ENCODE data around the gene SLC1A1.
A peak's percentile ranks its signal among the peaks of the same experiment; 100 is the strongest.
"Not testable (repeated sequence)": the region's sequence is repeated elsewhere in the genome, so short reads cannot be mapped to it uniquely, and the experiment has no call there.

The SLC1A1 gene

DNA sequence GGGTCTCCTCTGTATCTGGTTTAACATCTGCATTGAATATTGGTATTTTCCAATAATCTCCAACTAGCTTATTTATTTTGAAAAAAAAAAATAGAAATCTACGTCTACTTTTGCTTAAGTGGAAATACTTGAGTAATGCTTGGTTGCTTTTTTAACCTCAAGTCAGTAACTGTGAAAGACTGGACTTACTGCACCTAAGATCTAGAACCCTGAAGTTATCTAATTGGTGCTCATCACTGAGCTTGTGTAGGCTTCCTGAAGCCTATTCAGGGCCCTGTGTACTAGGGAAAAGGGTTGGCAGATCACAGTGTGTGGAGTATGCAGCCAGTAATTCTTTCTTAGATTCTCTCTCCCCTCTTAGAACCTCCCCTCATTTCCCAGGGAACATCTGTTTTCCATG, 16.2 kb downstream of the SLC1A1 start:
- no peak for DNase-seq (ENCODE audit: low read depth in 2 of 2)

DNA sequence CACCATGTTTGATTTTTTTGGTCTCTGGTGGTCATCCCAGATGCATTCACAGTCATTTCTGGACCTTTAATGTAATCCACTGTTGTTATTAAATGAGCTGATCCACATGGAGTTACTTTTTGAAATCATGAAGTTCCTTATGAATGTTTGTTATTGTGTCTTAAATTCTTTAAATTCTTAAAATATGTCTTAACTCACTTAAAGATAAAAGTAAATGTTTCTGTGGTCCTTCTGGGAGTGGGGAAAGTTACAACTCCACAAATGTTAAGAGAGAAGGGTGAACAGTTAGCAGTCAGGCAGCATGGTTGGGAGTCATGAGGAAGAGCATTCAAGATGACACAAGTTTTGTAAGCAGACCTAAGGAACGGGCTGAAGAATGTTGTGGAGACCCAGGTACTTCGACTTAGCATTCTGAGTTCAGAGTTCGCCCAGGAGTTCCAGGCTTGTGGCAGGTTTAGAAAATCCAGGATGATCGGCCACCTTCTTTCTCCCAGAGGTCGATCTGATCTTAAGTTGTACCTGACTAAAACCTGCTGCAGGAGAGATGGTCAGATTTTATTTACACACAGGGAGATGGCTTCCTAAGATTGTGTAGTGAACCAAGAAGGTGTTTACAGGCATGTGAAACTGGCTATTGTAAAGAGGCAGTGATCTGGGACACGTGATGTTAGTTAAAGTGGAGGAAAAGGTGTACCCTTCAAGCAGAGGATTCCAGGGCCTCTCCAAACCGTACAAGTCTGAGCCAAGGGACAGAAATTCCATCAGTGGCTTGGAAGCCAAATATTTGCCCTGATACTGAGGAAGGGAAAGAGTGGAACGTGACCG, 17.2 kb downstream of the SLC1A1 start:
- DNase-seq (ENCODE audit: low read depth in 2 of 2) = no peak

DNA sequence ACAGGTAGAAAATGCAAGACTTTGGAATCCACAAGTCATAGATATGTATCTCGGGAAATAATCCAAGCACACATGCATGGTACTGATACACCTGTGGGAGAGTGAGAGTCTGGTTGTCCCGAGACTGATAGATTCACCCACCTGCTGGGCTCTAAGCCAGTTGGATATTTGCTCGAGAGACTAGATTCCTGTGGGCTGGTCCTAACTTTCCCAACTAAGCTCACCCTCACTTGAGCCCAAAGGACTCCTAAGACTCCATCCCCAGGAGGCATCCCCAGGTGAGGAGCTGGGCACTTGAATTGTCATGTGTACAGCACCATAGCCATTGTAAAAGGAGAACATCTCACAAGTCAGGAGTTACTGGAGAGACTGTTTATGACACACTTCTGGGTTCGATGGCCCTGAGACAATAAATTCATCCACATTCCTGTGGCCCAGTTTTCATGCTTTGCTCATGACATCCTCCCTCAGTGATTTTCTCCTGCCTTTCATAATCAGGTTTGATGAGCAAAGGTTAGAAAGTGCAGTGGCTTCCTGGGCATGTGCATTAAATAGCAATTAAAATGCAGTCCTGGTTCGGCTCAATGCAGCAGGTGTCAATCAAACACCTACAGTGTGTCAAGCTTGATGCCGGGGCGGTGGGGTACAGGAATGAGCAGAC, 18.1 kb downstream of the SLC1A1 start:
- no peak for DNase-seq (ENCODE audit: low read depth in 2 of 2)

DNA sequence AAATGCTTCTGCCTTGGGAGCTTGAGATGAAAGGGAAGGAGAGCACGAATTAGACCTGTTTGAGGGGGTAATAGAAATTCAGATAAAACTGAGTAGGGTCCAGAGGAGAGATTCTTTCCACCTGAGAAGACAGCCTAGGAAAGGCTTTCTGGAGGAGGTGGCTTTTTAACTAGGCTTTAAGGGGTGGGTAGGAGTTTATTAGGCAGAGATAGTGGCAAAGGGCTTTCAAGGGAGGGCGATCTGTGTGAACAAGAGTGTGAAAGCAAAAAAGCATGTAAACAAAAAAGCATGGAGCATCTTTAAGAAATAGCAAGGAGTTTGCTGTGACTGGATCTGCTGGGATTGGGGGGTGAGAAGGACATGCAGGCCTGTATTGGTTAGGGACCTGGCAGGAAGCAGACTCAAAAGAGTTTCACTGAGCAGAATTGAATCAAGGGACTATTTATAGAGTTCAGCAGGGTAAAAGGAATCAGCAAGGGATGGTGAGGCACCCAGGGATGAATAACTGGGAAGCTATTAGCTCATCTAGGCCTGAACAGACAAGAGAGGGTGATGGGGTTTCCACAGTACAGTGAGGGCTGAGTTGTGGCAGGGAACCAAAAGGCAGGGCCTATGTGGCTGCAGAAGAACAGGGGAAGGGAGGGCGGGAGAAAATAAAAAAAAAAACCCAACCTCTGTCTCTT, 18.8 kb downstream of the SLC1A1 start:
- DNase-seq (ENCODE audit: low read depth in 2 of 2) = peak; percentile 49 to 52

DNA sequence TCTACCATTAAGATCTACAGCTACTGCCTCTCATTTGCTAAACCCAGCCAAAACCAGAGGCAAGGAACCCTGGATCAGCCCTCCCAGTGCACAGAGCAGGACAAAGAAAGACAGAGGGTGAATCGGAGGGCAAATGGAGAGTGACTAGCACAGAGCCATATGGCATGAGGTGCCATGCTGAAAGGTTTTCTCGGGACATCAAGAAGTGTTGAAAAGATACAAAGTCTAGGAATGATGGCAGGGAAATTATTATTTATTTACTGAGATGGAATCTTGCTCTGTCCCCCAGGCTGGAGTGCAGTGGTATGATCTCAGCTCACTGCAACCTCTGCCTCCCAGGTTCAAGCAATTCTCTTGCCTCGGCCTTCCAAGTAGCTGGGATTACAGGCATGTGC, 19.3 kb downstream of the SLC1A1 start:
- no peak for DNase-seq (ENCODE audit: low read depth in 2 of 2)

DNA sequence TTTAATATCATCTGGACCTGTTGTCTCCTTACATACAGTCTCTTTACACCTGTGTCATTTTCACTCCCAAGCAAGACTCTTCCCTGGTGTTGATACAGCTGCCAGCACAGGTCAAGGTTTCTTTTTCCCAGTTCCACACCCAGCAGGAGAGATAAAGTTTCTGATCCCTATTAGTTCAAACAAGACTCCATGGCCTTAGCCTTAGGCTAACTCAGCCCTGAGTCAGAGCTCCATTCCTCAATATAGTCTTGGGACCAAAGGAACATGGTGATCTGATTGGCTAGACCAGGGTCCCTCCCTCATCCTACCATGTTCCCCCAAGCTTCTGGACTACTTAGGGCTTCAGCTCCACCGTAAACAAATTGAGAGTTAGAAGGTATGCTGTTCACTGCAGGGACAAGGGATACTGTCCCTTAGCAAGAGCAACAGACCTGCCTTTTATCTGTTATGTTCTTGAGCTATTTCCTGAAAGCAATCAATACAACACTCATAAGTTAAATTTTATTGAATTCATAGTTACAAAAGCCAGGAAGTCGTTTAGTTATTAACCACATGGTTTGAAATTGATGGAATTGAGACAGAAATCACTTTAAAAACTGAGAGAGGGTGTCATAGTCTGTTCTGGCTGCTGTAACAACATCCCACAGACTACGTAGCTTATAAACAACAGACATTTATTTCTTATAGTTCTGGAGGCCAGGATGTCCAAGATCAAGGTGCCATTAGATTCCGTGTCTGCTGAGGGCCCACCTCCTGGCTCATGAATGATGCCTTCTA, 20.5 kb downstream of the SLC1A1 start:
- no peak for DNase-seq (ENCODE audit: low read depth in 2 of 2)

DNA sequence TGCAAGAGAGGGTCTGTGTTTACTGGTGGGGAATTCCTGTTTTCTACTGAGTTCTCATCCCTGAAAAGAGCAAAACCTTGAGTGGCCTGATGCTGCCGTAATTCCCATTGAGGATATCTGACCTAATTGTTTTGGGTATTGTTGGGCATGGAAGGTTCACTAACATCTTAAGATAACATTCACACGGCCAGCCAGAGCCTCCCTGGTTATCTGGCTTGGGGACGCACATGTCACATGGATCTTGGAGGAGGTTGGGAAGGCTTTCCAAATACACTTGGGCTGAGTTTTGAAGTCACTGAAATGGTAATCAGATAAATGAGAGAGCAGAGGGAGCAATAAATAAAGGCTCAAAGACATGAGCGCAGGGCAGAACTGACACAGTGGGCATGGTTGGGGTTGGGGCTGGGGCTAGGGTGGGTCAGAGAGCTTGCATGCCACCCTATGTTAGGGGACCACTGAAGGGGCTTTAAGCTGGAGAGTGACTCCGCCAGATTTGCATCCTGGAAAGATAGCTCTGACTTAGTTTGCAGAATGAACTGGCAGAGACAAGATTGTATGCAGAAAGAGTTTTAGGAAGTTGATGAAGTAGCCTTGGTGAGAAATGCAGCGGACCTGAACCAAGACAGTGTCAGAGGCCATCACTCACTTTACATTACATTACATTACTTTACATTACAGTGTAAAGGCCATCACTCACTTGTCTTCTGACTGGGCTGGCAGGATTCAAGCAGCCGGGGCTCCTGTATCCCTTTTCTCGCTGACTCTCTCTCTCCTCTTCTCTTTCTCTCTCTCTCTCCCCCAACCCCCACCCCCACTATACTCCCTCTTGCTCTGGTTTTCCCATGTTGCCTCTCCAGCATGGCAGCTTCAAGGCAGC, 24.2 kb downstream of the SLC1A1 start:
- no peak for DNase-seq (ENCODE audit: low read depth in 2 of 2)

DNA sequence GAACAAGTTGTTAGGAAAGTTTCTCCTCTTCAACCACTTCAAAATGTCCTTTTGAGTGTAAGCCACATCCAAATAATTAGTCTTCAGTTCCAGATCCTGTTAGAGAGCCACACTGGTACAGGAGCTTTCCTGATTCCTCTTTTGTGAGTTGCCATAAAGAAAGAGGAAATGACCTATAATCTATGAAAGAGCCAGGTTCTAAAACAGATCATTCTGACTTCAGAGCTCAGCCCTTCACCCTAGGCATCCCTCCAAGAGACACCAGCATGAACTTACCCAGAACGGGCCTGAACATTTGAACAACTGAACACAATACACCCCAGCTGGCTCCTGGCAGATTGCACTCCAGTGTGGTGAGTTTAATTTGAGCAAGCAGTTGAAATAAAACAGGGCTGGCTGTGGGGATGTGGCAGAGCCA, 25.7 kb downstream of the SLC1A1 start:
- DNase-seq (ENCODE audit: low read depth in 2 of 2) = no peak

DNA sequence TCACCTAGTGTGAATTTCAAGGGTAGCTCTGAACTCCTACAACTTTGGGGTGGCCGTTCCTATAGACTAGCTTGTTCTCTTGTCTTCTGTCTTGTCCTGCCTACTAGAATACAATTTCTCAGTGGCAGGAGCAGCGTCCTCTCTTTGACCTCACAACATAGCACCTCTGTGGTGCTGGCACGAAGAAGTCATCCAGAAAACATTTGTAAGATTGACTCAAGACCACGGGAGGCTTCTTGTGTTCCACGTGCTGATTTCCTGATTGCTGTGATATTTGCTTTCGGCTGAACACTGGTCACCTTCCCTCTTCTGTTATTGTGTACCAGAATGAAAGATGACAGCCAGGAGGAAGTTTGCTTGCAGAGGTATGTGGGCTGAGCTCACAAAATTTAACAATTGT, 27.0 kb downstream of the SLC1A1 start:
- no peak for DNase-seq (ENCODE audit: low read depth in 2 of 2)

DNA sequence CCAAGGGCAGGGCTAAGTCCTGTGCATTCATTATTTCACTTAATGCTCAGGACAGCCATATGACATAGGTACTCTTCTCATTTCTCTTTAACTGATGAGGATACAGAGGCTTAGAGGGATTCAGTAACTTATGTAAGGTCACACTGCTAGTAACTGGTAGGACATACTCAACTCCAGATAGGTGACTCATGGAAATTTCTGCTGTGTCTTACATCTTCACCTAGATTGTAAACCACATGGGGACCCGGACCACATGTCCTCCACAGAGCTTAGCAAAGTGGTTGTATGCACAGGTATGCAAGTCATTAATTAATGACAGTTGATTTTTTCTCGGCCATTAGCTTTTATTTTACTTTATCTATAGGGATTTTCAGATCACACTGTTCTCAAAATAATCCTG, 29.3 kb downstream of the SLC1A1 start:
- no peak for DNase-seq (ENCODE audit: low read depth in 2 of 2)

DNA sequence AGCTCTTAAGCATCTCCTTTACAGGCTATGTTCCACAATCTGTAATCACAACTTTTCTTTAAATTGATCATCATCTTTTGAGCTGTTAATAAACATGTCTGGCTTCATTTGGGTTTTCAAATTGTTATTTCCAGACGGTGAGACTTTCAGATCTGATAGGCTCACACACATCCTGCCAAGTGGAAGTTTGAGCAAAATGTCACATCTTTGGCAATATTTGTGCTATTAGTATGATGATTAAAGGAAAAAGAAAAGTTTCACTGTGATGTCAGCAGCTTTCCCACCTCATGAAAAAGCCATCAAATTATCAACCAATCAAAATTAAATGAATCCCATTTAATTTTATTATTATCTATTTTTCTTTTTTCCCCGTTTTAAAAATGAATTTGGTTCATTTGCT, 29.8 kb downstream of the SLC1A1 start:
- DNase-seq (ENCODE audit: low read depth in 2 of 2) = no peak

DNA sequence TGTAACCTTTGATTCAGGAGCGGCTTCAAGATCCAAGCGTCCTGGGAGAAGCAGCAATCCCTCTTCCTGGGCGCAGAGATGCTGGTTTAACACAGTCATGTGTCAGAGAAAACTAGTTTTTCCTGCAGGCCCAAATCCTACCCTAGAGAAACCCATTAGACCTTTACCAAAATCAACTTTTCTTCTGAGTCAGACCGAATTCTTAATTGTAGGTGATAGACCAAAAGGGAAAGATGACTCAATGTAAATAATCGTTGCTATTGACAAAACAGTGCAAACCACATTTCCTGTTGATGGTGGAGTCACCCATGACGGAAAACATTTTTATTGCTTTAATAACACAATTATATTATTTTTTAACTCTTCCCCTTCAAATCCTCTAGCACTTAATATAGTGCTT, 40.1 kb downstream of the SLC1A1 start:
- DNase-seq (ENCODE audit: low read depth in 2 of 2) = no peak

DNA sequence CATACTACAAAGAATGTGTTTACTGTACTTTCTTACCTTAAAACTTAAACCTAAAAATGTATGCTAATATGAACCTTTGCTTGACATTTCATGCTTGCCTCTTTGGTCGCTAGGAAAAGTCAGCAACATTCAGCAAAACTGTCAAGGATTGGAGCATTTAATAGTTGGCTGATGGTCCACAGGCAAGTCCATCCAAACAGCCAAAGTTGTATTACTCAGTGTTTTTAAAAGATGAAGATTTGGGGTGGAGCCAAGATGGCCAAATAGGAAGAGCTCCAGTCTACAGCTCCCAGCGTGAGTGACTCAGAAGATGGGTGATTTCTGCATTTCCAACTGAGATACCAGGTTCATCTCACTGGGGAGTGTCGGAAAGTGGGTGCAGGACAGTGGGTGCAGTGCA, 40.6 kb downstream of the SLC1A1 start:
- DNase-seq (ENCODE audit: low read depth in 2 of 2) = not testable (repeated sequence)

DNA sequence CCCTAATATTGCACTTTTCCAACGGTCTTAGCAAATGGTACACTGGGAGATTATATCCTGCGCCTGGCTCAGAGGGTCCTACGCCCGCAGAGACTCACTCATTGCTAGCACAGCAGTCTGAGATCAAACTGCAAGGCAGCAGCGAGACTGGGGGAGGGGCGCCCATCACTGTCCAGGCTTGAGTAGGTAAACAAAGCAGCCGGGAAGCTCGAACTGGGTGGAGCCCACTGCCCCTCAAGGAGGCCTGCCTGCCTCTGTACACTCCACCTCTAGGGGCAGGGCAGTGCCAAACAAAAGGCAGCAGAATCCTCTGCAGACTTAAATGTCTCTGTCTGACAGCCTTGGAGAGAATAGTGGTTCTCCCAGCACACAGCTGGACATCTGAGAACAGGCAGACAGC, 41.1 kb downstream of the SLC1A1 start:
- not testable (repeated sequence) for DNase-seq (ENCODE audit: low read depth in 2 of 2)

DNA sequence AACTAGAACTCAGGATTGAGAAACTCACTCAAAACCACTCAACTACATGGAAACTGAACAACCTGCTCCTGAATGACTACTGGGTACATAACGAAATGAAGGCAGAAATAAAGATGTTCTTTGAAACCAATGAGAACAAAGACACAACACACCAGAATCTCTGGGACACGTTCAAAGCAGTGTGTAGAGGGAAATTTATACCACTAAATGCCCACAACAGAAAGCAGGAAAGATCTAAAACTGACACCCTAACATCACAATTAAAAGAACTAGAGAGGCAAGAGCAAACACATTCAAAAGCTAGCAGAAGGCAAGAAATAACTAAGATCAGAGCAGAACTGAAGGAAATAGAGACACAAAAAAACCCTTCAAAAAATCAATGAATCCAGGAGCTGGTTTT, 43.6 kb downstream of the SLC1A1 start:
- not testable (repeated sequence) for DNase-seq (ENCODE audit: low read depth in 2 of 2)

DNA sequence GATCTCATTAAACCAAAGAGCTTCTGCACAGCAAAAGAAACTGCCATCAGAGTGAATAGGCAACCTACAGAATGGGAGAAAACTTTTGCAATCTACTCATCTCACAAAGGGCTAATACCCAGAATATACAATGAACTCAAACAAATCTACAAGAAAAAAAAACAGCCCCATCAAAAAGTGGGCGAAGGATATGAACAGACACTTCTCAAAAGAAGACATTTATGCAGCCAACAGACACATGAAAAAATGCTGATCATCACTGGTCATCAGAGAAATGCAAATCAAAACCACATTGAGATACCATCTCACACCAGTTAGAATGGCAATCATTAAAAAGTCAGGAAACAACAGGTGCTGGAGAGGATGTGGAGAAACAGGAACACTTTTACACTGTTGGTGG, 45.9 kb downstream of the SLC1A1 start:
- DNase-seq (ENCODE audit: low read depth in 2 of 2) = not testable (repeated sequence)

DNA sequence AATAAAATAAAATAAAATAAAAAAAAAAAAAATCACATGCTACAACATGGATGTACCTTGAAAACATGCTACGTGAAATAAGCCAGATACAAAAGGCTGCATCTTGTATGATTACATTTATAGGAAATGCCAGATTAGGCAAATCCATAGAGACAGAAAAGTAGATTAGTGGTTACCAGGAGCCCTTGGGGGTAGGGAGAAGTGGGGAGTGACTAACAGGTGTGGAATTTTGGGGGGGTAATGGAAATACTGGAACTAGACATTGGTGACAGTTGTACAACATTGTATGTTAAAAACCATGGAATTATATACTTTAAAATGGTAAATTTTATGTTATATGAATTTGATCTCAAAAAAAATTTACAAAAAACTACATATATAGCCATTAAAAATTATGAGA, 47.3 kb downstream of the SLC1A1 start:
- DNase-seq (ENCODE audit: low read depth in 2 of 2) = no peak

DNA sequence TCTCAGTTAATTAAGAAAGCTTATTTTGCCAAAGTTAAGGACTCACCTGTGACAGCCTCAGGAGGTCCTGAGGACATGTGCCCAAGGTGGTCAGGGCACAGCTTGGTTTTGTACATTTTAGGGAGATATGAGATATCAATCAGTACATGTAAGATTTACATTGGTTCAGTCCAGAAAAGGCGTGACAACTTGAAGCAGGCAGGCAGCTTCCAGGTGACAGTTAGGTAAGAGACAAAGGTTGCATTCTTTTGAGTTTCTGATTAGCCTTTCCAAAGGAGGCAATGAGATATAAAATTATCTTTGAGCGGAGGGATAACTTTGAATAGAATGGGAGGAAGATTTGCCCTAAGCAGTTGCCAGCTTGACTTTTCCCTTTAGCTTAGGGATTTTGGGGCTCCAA, 47.8 kb downstream of the SLC1A1 start:
- no peak for DNase-seq (ENCODE audit: low read depth in 2 of 2)

DNA sequence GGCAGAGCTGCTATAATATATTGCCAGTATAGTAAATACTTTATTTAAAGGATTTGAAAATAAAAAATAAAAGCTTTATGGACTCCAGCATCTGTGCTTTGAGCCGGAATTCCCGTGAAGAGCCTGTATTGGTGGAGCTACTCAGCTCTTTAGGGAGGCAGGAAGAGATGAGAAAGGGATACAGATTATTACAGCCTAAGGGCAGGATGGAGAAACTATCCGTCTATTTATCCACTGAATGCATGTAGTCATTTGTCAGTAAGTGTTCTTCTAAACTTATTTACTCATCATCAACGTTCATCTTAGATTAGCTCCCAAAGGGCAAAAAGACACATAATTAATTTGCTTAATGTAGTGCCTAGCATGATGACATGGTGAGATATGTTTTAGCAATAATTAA, 48.4 kb downstream of the SLC1A1 start:
- no peak for DNase-seq (ENCODE audit: low read depth in 2 of 2)

DNA sequence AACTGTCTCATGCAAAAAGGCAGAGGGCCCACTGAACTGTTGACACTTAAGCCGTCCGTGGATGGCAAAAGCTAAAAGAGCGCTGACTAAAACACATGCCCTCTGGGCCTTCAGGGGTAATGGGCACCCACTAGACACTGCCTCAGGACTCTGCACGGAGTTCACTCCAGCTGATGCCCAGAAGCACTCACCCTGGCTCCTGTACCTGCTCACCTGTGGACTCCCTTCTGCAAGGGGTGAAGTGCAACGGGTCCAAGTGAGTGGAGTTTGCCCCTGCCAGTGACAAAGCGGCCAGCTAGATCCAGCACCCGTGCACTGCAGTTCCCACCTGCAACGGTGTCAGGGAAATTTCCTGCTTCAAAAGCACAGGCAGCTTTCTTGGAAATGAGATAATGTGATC, 50.2 kb downstream of the SLC1A1 start:
- no peak for DNase-seq (ENCODE audit: low read depth in 2 of 2)

DNA sequence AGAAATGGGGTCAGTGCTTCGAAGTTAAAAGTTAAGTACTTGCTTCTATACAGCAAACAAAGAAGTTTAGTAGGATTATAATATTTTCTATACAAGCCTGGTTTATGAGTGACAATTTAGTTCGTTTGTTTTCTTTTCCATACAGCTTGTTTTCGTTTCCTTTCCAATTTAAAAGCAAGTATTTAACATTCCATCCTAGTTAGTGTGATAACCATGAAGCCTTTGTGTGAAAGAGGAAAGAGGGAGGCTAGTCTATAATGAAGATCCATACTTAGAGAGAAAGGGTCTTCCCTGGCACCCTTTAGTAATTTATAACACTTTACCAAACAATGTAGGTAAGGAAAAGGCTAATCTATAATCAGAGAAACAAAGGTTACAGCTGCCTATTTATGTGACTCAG, 51.0 kb downstream of the SLC1A1 start:
- no peak for DNase-seq (ENCODE audit: low read depth in 2 of 2)

Data from fibroblast of skin of left biceps (primary cell).